Measurements from ENCODE around the gene WFDC12. TPM values are rescaled to one million over a fixed set of nuclear protein-coding genes. Genes with fewer than 3 reads are reported as not detected.

The WFDC12 gene
- total and polyA plus RNA-seq, 2 donors (not counting 3 experiments of a cell fraction or from before 2014, with no cell fraction given): not detected

- no peak for TF ChIP-seq POLR2AphosphoS5 (IDR thresholded peaks at IDR 0.05; ENCODE audit: insufficient read depth, low read depth, low read length)
- no peak for TF ChIP-seq MYC (IDR thresholded peaks at IDR 0.05; ENCODE audit: low read depth, low read length)
- TF ChIP-seq POLR2A (IDR thresholded peaks at IDR 0.05; ENCODE audit: low read depth, low read length): no peak
- no peak for TF ChIP-seq GATA2 (IDR thresholded peaks at IDR 0.05; ENCODE audit: insufficient read depth, insufficient read length, low read depth, low read length)
- no peak for TF ChIP-seq MAX (IDR thresholded peaks at IDR 0.05; ENCODE audit: insufficient read depth, insufficient read length)
- POLR2A ChIA-PET: no interaction called here
- Histone ChIP-seq H3K9me1 (replicated peaks; ENCODE audit: control insufficient read depth, extremely low read depth, insufficient read depth, low read length) (no peaks in the 10 kb centered on the region), H4K20me1 (replicated peaks; ENCODE audit: control insufficient read depth, extremely low read depth, insufficient read depth, low read length) (no peaks in the 10 kb centered on the region), H3K4me3 (replicated peaks in 1 of 3; ENCODE audit: insufficient read depth in 1 of 3, low read depth in 1 of 3, low read length in 3 of 3) (no peak overlapping the region), H3K27ac (ENCODE audit: insufficient read depth, low read depth, low read length) (no peak overlapping the region), H3K4me1 (ENCODE audit: control insufficient read depth, extremely low read depth, insufficient read depth, low read length) (no peaks in the 10 kb centered on the region), H3K27me3 (ENCODE audit: control insufficient read depth in 2 of 2, insufficient read depth in 2 of 2, low read length in 2 of 2) (peaks cover 0 to 6% of the 10 kb centered on the region in 2 experiments), H3K4me2 (ENCODE audit: insufficient read depth, low read length) (no peak overlapping the region), H3K9me3 (replicated peaks; ENCODE audit: control insufficient read depth, insufficient read depth, low read length) (no peaks in the 10 kb centered on the region), H3K36me3 (ENCODE audit: control insufficient read depth in 2 of 2, extremely low read depth in 1 of 2, insufficient read depth in 2 of 2, low read length in 2 of 2) (no peaks in the 10 kb centered on the region), H3K79me2 (ENCODE audit: control insufficient read depth, insufficient read depth, low read length) (no peaks in the 10 kb centered on the region), H3K9ac (replicated peaks; ENCODE audit: extremely low read depth, insufficient read depth, low read length) (no peak overlapping the region), H2AFZ (ENCODE audit: low read depth, low read length) (no peak overlapping the region)
- CTCF ChIA-PET: interaction anchor here (0.8 to 9.0 kb wide), 5 partner anchors 9 to 71 kb away, joined by 3 to 278 read pairs (median 3); partner anchors contain the start of gene WFDC12
- dilution Hi-C loops (cut with MboI; ENCODE audit: extremely low pct_ligation_motif_present, low sequenced_read_pairs) (no loop called here), intact Hi-C loops (cut with micrococcal nuclease) (no loop called here)
- DNase-seq (ENCODE audit: low read depth, low spot score) (no peak), FAIRE-seq (no peak)
- no TSS peak for BruUV-seq (replicated peaks)
These were observed 8.9 kb downstream of the WFDC12 start for GRCh38 chr20:45115386-45115774.

GRCh38 chr20:45114465-45115385 lies 9.5 kb downstream of the WFDC12 start, which contains the start of gene WFDC5:
Gene WFDC5 (minus strand): TSS chr20:45115174. CDS start chr20:45115083, 91 bp downstream.
- dilution Hi-C loops (cut with MboI; ENCODE audit: extremely low pct_ligation_motif_present, low sequenced_read_pairs): no loop called here
- CTCF ChIA-PET: interaction anchor here (0.8 to 9.0 kb wide), 7 partner anchors 9 to 176 kb away, joined by 3 to 278 read pairs (median 4); partner anchors contain the start of gene WFDC12
- H3K9ac ChIP-seq (replicated peaks; ENCODE audit: extremely low read depth, insufficient read depth, low read length): no peak within 1 kb of the TSS

More at GRCh38 chr20:45114465-45115385, 9.5 kb downstream of the WFDC12 start, which contains the start of gene WFDC5:
- no TSS peak for BruUV-seq (replicated peaks)
- no peak within 1 kb of the TSS for H3K4me2 ChIP-seq (ENCODE audit: insufficient read depth, low read length)
- H3K27me3 ChIP-seq (ENCODE audit: control insufficient read depth in 2 of 2, insufficient read depth in 2 of 2, low read length in 2 of 2): peaks cover 0 to 4% of the 10 kb centered on the region in 2 experiments
- no peak within 1 kb of the TSS for H3K27ac ChIP-seq (ENCODE audit: insufficient read depth, low read depth, low read length)
- POLR2A ChIA-PET: no interaction called here
- no peaks in the 10 kb centered on the region for H3K79me2 ChIP-seq (ENCODE audit: control insufficient read depth, insufficient read depth, low read length)
- no peaks in the 10 kb centered on the region for H4K20me1 ChIP-seq (replicated peaks; ENCODE audit: control insufficient read depth, extremely low read depth, insufficient read depth, low read length)
- H3K4me3 ChIP-seq (replicated peaks in 1 of 3; ENCODE audit: insufficient read depth in 1 of 3, low read depth in 1 of 3, low read length in 3 of 3): no peak within 1 kb of the TSS
- H3K9me3 ChIP-seq (replicated peaks; ENCODE audit: control insufficient read depth, insufficient read depth, low read length): no peaks in the 10 kb centered on the region
- no peak within 1 kb of the TSS for H2AFZ ChIP-seq (ENCODE audit: low read depth, low read length)
- no peak for DNase-seq (ENCODE audit: low read depth, low spot score)
- no peaks in the 10 kb centered on the region for H3K9me1 ChIP-seq (replicated peaks; ENCODE audit: control insufficient read depth, extremely low read depth, insufficient read depth, low read length)
- H3K36me3 ChIP-seq (ENCODE audit: control insufficient read depth in 2 of 2, extremely low read depth in 1 of 2, insufficient read depth in 2 of 2, low read length in 2 of 2): no peaks in the 10 kb centered on the region
- no peak for TF ChIP-seq GATA2 (IDR thresholded peaks at IDR 0.05; ENCODE audit: insufficient read depth, insufficient read length, low read depth, low read length)
- TF ChIP-seq MAX (IDR thresholded peaks at IDR 0.05; ENCODE audit: insufficient read depth, insufficient read length): no peak
- no peak for TF ChIP-seq JUN (IDR thresholded peaks at IDR 0.05; ENCODE audit: borderline replicate concordance, insufficient read depth, insufficient read length, low read depth)
- no peak for TF ChIP-seq POLR2AphosphoS5 (IDR thresholded peaks at IDR 0.05; ENCODE audit: insufficient read depth, low read depth, low read length)
- no peak for TF ChIP-seq CTCF (IDR thresholded peaks at IDR 0.05; ENCODE audit: extremely low read depth in 1 of 2, insufficient read depth in 1 of 2, low read depth in 1 of 2, low read length in 2 of 2)
- FAIRE-seq: no peak
- intact Hi-C loops (cut with micrococcal nuclease): loop anchor here (5.0 kb wide), 2 partner anchors 178 to 202 kb away; partner anchors contain the start of gene PABPC1L
- H3K4me1 ChIP-seq (ENCODE audit: control insufficient read depth, extremely low read depth, insufficient read depth, low read length): no peaks in the 10 kb centered on the region

Data from endothelial cell of umbilical vein (primary cell).